Measurements from ENCODE around the gene ZNF837.
"Not testable (repeated sequence)": the region's sequence is repeated elsewhere in the genome, so short reads cannot be mapped to it uniquely, and the experiment has no call there.

DNA sequence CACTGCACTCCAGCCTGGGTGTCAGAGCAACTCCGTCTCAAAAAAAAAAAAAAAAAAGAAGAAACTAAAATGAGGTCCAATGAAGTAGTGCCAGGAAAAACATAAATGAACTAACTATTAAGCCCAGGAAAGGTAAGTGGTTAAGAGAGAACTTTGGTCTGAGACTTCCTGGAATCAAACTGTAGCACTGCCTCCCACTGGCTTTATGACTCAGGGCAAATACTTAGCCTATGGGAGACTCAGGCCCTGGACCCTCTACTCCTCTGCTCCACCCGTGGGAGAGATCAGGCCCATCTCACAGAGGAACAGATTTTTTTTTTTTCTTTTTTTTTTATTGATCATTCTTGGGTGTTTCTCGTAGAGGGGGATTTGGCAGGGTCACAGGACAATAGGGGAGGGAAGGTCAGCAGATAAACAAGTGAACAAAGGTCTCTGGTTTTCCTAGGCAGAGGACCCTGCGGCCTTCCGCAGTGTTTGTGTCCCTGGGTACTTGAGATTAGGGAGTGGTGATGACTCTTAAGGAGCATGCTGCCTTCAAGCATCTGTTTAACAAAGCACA, 23.2 kb upstream of the ZNF837 start:
- TF ChIP-seq, protein P1, sequence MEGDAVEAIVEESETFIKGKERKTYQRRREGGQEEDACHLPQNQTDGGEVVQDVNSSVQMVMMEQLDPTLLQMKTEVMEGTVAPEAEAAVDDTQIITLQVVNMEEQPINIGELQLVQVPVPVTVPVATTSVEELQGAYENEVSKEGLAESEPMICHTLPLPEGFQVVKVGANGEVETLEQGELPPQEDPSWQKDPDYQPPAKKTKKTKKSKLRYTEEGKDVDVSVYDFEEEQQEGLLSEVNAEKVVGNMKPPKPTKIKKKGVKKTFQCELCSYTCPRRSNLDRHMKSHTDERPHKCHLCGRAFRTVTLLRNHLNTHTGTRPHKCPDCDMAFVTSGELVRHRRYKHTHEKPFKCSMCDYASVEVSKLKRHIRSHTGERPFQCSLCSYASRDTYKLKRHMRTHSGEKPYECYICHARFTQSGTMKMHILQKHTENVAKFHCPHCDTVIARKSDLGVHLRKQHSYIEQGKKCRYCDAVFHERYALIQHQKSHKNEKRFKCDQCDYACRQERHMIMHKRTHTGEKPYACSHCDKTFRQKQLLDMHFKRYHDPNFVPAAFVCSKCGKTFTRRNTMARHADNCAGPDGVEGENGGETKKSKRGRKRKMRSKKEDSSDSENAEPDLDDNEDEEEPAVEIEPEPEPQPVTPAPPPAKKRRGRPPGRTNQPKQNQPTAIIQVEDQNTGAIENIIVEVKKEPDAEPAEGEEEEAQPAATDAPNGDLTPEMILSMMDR (optimal IDR thresholded peaks at IDR 0.05 in 1 of 3, IDR thresholded peaks at IDR 0.05 in 1 of 3, conservative IDR thresholded peaks at IDR 0.05 in 1 of 3; ENCODE audit: extremely low read depth in 1 of 3, insufficient read depth in 2 of 3, low read length in 3 of 3) = not testable (repeated sequence)
- TF ChIP-seq EZH2 (IDR thresholded peaks at IDR 0.05; ENCODE audit: low read length) = not testable (repeated sequence)
